Dendritic cell treated with granulocyte-macrophage colony-stimulating factor and Interleukin-4, amounts not matched to agents 40 ng/mL and 50 ng/mL, for 4 days (primary cell): ENCODE results near the gene RANGAP1.

Source experiments
- H3K27ac Mint-ChIP-seq: one replicate; pipeline ENCODE4 v1.8.0; 2022; ENCODE audit warnings: mild to moderate bottlenecking, mixed read lengths
- H3K27me3 Mint-ChIP-seq: one replicate; pipeline ENCODE4 v1.8.0; 2022; ENCODE audit warnings: mild to moderate bottlenecking, mixed read lengths
- H3K36me3 Mint-ChIP-seq: one replicate; pipeline ENCODE4 v1.8.0; 2022; ENCODE audit warnings: low read depth, mixed read lengths
- H3K4me1 Mint-ChIP-seq: one replicate; pipeline ENCODE4 v1.8.0; 2022; ENCODE audit warnings: low read depth, mixed read lengths
- H3K4me3 Mint-ChIP-seq: one replicate; pipeline ENCODE4 v1.8.0; 2022; ENCODE audit warnings: mild to moderate bottlenecking, moderate library complexity, mixed read lengths
- H3K9me3 Mint-ChIP-seq: one replicate; pipeline ENCODE4 v1.8.0; 2022; ENCODE audit warnings: mixed read lengths
- intact Hi-C: fragments of 100-400 bp; cut with micrococcal nuclease; formaldehyde crosslinking; loops from one replicate; pipeline ENCODE4 v1.15.0; 2022

The RANGAP1 gene

DNA sequence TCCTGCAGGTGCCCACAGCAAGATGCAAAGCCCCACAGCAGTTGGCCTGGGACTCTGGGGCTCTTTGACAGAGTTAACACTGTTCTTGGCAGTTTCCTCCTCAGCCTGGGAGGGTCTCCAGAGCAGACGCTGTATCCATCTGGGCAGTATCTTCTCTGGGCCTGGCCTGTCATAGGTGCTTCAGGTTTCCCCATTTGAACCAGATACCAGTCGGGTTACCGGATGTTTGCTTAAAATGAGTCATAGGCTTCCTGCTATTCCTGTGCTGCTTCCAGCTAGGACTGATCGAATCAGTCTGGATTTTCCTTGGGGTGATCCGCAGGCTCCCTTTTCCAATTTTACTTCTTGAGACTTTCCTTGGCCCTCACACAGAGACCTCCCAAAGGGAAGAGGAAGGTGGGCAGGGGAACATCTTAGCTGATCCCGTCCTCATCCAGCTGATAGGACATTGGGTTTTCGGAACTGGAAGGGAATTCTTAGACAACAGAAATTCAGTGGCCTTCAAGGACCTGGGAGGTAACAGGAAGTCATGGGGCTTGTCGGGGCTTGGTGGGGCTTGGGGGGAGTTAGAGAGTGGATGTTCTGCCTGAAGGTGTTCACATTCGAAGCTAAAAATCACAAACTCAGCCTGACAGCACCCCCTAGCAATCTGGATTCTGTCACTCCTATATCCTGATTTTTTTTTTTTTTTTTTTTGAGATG lies 2.4 kb upstream of the RANGAP1 start:
- peaks cover 13% of the 10 kb centered on the region for H3K36me3 Mint-ChIP-seq
- H3K9me3 Mint-ChIP-seq = no peaks in the 10 kb centered on the region
- H3K4me3 Mint-ChIP-seq = no peak overlapping the region
- intact Hi-C loops = loop anchor here (5.0 to 10.0 kb wide), 4 partner anchors 71 to 431 kb away; partner anchors contain the start of genes ST13, TEF and XPNPEP3
- H3K27me3 Mint-ChIP-seq = no peaks in the 10 kb centered on the region
- H3K4me1 Mint-ChIP-seq = peaks cover 34% of the 10 kb centered on the region
- no peak overlapping the region for H3K27ac Mint-ChIP-seq

DNA sequence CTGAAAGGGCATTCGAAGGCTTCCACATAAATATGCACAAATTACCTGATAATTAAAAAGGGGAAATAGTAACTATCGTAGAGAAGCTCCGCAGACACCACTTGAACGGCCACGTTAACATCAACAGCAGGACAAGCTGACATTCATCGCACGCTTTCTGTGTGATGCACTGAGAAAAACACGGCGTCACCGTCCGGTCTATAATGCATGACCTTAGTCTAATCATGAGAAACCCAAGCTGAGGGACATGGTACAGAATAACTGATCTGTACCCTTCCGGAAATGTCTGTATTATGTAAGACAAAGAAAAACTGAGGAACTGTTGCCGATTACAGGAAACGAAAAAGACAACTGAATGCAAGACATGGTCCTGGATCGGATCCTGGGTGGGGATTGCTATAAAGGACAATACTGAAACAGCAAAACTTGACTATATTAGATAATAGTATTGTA lies 678 bp upstream of the RANGAP1 start:
- no peaks in the 10 kb centered on the region for H3K27me3 Mint-ChIP-seq
- peak overlapping the region; percentile 86 for H3K27ac Mint-ChIP-seq
- peaks cover 37% of the 10 kb centered on the region for H3K4me1 Mint-ChIP-seq
- no peaks in the 10 kb centered on the region for H3K9me3 Mint-ChIP-seq
- H3K4me3 Mint-ChIP-seq = peak overlapping the region; percentile 81
- peaks cover 25% of the 10 kb centered on the region for H3K36me3 Mint-ChIP-seq
- intact Hi-C loops = loop anchor here (5.0 to 10.0 kb wide), 4 partner anchors 69 to 429 kb away; partner anchors contain the start of genes ST13, TEF and XPNPEP3

DNA sequence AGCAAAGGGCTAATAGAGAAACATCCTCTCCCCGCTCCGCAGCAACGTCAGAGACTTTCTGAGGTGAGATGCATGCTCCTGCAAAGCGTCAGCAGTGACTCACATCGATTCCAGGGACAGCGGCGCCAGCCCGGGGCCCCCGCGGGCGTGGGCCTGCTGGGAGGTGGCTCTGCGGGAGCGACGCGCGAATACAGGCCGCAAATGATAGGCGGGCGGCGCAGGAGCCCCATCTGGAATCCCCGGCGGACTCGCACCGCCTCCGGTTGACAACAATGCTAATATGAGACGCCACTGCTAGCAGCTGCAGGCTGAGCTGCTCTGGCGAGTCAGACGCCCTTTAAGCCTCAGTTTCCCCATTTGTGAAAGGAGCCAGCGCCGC lies 557 bp downstream of the RANGAP1 start:
- no peaks in the 10 kb centered on the region for H3K9me3 Mint-ChIP-seq
- intact Hi-C loops = loop anchor here (1.0 to 10.0 kb wide), 5 partner anchors 16 to 428 kb away; partner anchors contain the start of genes ST13, TEF, XPNPEP3 and ZC3H7B
- H3K4me1 Mint-ChIP-seq = peaks cover 37% of the 10 kb centered on the region
- H3K36me3 Mint-ChIP-seq = peaks cover 37% of the 10 kb centered on the region
- no peaks in the 10 kb centered on the region for H3K27me3 Mint-ChIP-seq
- peak overlapping the region; percentile 81 for H3K4me3 Mint-ChIP-seq
- peak overlapping the region; percentile 86 for H3K27ac Mint-ChIP-seq

DNA sequence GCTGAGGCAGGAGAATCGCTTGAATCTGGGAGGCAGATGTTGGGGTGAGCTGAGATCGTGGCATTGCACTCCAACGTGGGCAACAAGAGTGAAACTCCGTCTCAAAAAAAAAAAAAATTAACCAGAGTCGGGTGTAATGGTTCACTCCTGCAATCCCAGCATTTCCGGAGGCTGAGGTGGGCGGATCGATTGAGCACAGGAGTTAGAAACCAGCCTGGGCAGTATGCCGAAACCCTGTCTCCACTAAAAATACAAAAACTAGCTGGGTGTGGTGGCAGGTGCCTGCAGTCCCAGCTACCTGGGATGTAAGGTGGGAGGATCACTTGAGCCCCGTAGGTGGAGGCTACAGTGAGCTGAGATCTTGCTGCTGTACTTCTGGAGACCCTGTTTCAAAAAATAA lies 1.5 kb downstream of the RANGAP1 start:
- no peaks in the 10 kb centered on the region for H3K27me3 Mint-ChIP-seq
- H3K27ac Mint-ChIP-seq = no peak overlapping the region
- H3K9me3 Mint-ChIP-seq = no peaks in the 10 kb centered on the region
- intact Hi-C loops = loop anchor here (10.0 kb wide), 1 partner anchor 90 kb away; no protein-coding TSS in a partner anchor
- H3K36me3 Mint-ChIP-seq = peaks cover 47% of the 10 kb centered on the region
- peak overlapping the region; percentile 81 for H3K4me3 Mint-ChIP-seq
- H3K4me1 Mint-ChIP-seq = peaks cover 30% of the 10 kb centered on the region

DNA sequence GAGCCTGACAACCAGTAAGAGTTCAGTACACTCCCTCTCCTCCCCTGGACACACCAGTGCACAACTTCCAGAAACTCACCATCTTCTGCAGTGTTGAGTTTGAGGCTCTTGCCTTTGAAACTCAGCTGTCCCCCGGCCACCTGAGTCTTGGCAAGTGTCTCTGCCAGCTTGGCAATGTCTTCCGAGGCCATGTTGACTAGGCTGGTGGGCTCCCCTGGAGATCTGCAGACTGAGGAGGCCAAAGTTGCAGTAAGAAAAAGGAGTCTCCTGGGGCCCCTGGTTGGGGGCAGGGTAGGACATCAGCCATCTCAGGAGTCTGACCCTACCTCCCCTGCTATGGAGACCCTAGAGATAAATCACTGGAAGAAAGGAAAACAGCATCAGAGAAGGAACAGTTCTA lies 5.1 kb downstream of the RANGAP1 start:
- Mint-ChIP-seq H3K27me3 (no peaks in the 10 kb centered on the region), H3K4me1 (peaks cover 14% of the 10 kb centered on the region), H3K9me3 (no peaks in the 10 kb centered on the region), H3K27ac (no peak overlapping the region), H3K4me3 (no peak overlapping the region), H3K36me3 (peaks cover 83% of the 10 kb centered on the region)
- intact Hi-C loops = loop anchor here (10.0 kb wide), 1 partner anchor 86 kb away; no protein-coding TSS in a partner anchor

DNA sequence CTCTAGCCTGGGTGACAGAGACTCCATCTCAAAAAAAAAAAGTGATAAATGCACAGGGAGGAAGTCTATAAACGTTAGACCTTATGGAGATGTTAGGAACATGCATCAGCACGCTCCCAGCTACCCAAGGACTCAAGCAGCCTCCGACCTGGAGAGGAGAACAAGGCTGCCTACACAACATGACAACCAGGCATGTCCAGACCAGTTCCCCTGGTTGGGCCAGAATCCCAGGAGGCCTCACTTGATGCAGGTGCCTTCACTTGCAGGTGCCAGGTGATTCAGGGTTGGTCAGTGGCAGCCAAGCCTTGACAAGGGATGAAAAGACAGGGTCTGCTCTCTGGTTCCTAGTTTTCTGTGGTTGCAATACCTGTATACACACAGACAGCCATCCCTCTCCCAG lies 5.9 kb downstream of the RANGAP1 start:
- Mint-ChIP-seq H3K9me3 (no peaks in the 10 kb centered on the region), H3K4me1 (peaks cover 11% of the 10 kb centered on the region), H3K4me3 (no peak overlapping the region), H3K27me3 (no peaks in the 10 kb centered on the region), H3K36me3 (peaks cover 91% of the 10 kb centered on the region), H3K27ac (no peak overlapping the region)
- intact Hi-C loops = loop anchor here (10.0 kb wide), 1 partner anchor 85 kb away; no protein-coding TSS in a partner anchor

DNA sequence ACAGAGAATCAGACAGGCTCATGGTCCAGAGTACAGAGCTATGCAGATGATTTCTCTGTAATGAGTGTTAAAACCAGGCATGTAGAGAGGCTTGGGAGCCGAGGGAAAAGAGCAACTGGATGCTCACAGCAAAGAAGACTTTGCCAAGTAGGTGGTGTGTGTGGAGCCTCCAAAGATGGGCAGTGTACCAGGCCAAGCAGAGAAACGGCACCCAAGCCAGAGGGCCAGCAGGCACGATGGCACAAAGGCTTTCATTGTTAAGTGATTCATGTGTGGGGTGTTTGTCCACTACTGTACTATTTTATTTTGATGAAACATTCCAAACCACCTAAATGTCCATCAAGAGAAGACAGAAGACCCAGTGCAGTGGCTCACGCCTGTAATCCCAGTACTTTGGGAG lies 11.1 kb downstream of the RANGAP1 start:
- Mint-ChIP-seq H3K36me3 (peaks cover 100% of the 10 kb centered on the region), H3K27ac (no peak overlapping the region), H3K4me1 (no peaks in the 10 kb centered on the region), H3K27me3 (no peaks in the 10 kb centered on the region), H3K9me3 (no peaks in the 10 kb centered on the region), H3K4me3 (no peak overlapping the region)
- intact Hi-C loops = no loop called here

DNA sequence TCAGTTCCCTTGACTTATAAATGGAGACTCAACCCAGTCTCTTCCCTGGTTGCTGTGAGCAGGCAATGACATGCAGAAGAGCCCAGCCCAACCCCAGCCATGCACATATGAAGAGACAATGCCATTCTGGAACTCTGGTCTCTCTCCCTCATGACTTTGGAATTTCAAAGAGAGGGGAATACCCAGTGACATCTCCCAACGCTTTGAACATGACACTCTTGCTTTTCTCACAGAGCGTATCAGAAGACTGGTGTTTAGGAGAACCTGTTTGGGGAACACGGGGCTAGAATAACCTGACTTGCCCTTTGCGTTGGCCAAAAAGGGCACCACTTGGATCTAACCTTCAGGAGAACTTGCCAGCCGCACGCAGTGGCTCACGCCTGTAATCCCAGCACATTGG lies 12.9 kb downstream of the RANGAP1 start:
- Mint-ChIP-seq H3K4me3 (no peak overlapping the region), H3K9me3 (no peaks in the 10 kb centered on the region), H3K4me1 (no peaks in the 10 kb centered on the region), H3K36me3 (peaks cover 100% of the 10 kb centered on the region), H3K27me3 (no peaks in the 10 kb centered on the region), H3K27ac (no peak overlapping the region)
- intact Hi-C loops = no loop called here

DNA sequence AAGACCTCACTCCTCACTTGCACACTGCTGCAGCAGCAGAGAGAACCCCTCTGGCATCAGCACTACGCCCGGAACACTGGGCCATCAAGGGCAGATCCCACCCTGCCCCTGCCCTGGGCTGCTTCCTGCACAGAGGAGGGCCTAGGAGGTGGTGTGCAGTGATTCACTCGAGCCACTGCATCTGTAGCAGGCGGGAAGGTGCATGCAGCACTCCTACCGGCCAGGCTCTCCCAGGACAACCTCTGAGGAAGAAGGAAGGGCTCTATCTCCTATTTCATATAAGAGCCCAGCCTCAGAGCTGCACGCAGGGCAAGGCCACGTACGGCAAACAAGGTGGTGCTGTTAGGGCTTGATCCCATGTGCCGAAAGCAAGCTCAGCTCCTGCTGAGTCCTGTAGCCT lies 14.2 kb downstream of the RANGAP1 start:
- Mint-ChIP-seq H3K4me1 (no peaks in the 10 kb centered on the region), H3K27me3 (no peaks in the 10 kb centered on the region), H3K4me3 (no peak overlapping the region), H3K9me3 (no peaks in the 10 kb centered on the region), H3K27ac (no peak overlapping the region), H3K36me3 (peaks cover 100% of the 10 kb centered on the region)
- intact Hi-C loops = no loop called here

DNA sequence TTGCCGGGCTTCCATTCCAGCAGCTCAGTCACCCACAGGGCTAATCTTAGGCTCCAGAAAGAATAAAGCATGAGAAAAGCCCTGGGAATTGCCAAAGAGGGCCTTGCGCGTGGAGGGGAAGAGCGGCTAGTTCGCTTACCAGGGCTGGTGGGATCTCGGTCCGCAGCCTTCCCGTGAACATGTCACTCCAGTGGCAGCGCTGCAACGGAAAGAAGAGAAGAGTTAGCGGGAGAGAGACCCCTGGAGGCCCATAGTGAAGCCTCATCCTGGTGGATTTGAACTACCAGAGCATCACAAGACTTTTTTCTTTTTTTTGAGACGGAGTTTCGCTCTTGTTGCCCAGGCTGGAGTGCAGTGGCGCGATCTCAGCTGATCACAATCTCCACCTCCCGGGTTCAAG lies 18.0 kb downstream of the RANGAP1 start:
- Mint-ChIP-seq H3K27ac (no peak overlapping the region), H3K9me3 (no peaks in the 10 kb centered on the region), H3K4me3 (no peak overlapping the region), H3K4me1 (peaks cover 13% of the 10 kb centered on the region), H3K27me3 (no peaks in the 10 kb centered on the region), H3K36me3 (peaks cover 100% of the 10 kb centered on the region)
- intact Hi-C loops = no loop called here

DNA sequence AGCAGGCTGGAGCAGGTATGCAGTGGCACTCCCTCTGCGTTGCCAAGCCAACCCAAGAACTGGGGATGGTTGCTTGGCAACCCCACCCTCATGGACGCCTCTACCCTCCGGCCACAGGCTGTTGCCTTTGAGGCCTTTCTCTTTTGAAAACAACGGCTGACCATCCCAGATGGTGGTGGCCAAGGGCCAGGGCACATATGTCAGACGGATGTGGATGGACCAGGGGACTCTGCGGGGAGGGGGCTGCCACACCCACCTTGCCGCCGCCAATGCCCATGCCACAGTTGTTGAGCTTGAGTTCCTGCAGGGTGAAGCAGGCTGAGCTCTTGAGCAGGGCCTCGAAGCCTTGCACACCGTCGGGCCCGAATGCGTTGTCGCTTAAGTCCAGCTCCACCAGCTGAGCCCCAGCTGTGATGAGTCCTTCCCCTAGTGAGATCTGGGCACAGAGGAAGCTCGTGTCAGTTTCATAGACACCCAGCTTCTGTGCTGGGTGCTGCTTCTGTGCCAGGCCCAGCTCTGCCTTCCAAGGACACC lies 21.5 kb downstream of the RANGAP1 start:
- intact Hi-C loops = no loop called here
- Mint-ChIP-seq H3K27me3 (no peaks in the 10 kb centered on the region), H3K36me3 (peaks cover 100% of the 10 kb centered on the region), H3K27ac (no peak overlapping the region), H3K4me1 (peaks cover 20% of the 10 kb centered on the region), H3K9me3 (no peaks in the 10 kb centered on the region), H3K4me3 (no peak overlapping the region)

DNA sequence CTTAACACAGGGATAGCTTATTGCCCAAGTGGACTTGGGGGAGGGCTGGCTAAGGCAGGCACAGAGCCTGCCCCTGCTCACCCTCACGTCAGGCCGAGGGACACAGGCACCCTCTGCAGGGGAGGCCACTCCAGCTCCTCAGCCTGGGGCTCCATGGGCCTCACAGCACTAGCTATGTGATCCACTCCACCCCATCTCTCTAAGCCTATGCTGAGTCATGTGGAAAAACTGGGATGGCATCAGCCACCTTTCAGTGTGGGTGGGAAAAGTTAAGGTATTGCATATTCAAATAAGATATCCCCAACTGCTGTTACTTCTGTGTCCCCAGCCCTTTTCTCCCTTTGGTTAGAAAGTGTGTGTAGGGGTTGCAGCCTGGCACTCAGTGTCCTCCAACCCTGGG lies 22.3 kb downstream of the RANGAP1 start:
- no peak overlapping the region for H3K4me3 Mint-ChIP-seq
- H3K27me3 Mint-ChIP-seq = no peaks in the 10 kb centered on the region
- intact Hi-C loops = no loop called here
- H3K27ac Mint-ChIP-seq = no peak overlapping the region
- no peaks in the 10 kb centered on the region for H3K9me3 Mint-ChIP-seq
- peaks cover 20% of the 10 kb centered on the region for H3K4me1 Mint-ChIP-seq
- H3K36me3 Mint-ChIP-seq = peaks cover 100% of the 10 kb centered on the region

DNA sequence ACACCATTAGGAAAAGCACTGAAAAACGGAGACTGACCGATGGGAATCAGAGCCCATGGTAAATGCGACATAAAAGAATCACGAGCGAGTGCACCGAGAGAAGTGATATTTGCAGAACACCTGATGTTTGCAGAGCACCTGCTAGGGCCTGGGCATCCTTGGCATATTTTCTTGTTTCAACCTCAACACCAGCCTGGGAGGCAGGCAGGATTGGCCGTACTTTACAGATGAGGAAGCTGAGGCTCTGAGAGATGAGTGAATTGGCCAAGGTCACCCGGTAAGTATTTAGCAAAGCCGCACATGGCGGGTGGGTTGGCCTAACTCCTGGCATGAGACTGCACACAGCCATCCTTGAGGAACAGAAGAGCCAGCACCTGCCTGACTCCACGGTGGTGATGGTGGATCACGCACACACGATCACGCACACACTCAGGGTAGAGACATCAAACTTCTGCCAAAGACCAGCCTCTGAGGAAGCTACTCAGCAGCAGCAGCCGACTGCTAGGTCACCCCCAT lies 23.7 kb downstream of the RANGAP1 start:
- peaks cover 20% of the 10 kb centered on the region for H3K4me1 Mint-ChIP-seq
- intact Hi-C loops = no loop called here
- no peaks in the 10 kb centered on the region for H3K9me3 Mint-ChIP-seq
- no peak overlapping the region for H3K4me3 Mint-ChIP-seq
- no peak overlapping the region for H3K27ac Mint-ChIP-seq
- peaks cover 100% of the 10 kb centered on the region for H3K36me3 Mint-ChIP-seq
- H3K27me3 Mint-ChIP-seq = no peaks in the 10 kb centered on the region

DNA sequence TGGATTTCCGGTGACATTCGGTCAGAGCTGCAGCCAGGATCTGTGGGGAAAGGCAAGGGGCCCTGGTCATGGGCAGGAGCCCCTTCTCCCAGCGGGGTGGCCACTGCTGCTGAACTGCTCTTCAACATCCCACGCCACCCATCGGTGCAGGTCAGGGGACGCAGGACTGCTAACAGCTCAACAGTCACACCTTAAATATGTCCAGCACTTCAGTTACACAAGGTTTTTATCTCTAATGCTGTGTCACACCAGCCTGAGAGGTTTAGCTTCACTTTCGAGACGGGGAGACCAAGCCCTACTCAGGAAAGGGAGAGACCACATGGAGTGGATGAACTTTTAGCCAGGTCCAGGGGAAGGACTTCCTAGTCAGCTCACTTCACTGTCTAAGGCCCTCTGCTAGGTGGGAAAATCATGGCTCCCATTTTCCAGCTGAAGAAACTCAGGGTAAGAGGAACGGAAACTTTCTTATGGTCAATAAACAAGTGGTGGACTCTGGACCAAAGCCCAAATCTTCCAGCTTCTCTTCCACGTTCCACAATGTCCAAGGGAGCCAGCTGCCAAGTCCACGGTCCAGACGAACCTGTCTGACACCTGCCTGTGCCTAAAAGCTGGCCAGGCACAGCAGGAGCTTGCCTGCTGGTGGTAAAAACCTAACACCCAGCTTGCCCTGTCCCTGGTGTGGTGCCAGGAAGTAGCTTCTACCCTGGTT lies 24.3 kb downstream of the RANGAP1 start:
- H3K36me3 Mint-ChIP-seq = peaks cover 100% of the 10 kb centered on the region
- H3K4me3 Mint-ChIP-seq = no peak overlapping the region
- H3K27me3 Mint-ChIP-seq = no peaks in the 10 kb centered on the region
- H3K4me1 Mint-ChIP-seq = peaks cover 20% of the 10 kb centered on the region
- intact Hi-C loops = no loop called here
- no peaks in the 10 kb centered on the region for H3K9me3 Mint-ChIP-seq
- no peak overlapping the region for H3K27ac Mint-ChIP-seq
